OCI-LY1 (cell line): Measurements from ENCODE around the gene DDIT4.

Experiments used
- EZH2 ChIP-seq: fragments of 200-600 bp; sonication (generic), shearing (Covaris generic); IDR thresholded peaks from 2 replicates; pipeline ENCODE4 v1.8.0; 2017; ENCODE audit warnings: borderline replicate concordance, mixed run types, mild to moderate bottlenecking, antibody characterized with exemption, low read length, moderate library complexity, mixed read lengths
- TF ChIP-seq, protein P1 (sequence below): fragments of 200-600 bp; sonication (generic), shearing (Covaris generic); IDR thresholded peaks from 2 replicates; pipeline ENCODE4 v1.5.1; 2017; ENCODE audit warnings: mild to moderate bottlenecking, antibody characterized with exemption, low read length, moderate library complexity, mixed read lengths

DNA sequence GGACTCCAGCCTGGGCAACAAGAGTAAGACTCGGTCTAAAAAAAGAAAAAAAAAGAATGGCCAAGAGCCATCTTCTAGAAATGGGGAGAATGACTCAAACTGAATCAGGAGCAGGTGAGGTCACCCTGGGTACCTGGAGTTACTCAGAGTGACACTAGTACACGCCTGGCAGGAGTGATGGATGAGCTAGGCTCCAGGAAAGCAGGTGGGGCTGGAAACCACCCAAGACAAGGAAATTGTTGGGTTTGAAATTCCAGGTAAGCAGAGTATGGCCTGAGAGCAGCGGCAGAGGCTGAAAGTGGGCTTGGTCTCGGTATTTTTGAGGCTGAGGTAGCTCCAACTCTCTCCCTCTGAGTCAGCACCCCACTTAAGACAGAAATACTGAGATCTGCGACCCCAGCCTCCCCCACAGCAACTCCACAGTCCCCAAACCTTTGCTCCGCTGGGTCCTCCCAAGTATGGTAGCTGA is 18.5 kb downstream of the DDIT4 start:
- TF ChIP-seq, protein P1, sequence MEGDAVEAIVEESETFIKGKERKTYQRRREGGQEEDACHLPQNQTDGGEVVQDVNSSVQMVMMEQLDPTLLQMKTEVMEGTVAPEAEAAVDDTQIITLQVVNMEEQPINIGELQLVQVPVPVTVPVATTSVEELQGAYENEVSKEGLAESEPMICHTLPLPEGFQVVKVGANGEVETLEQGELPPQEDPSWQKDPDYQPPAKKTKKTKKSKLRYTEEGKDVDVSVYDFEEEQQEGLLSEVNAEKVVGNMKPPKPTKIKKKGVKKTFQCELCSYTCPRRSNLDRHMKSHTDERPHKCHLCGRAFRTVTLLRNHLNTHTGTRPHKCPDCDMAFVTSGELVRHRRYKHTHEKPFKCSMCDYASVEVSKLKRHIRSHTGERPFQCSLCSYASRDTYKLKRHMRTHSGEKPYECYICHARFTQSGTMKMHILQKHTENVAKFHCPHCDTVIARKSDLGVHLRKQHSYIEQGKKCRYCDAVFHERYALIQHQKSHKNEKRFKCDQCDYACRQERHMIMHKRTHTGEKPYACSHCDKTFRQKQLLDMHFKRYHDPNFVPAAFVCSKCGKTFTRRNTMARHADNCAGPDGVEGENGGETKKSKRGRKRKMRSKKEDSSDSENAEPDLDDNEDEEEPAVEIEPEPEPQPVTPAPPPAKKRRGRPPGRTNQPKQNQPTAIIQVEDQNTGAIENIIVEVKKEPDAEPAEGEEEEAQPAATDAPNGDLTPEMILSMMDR: no peak
- TF ChIP-seq EZH2: no peak
